ENCODE measurements around the gene TMEM171. TPM values are rescaled to one million over a fixed set of nuclear protein-coding genes. Genes with fewer than 3 reads are reported as not detected.

Gene TMEM171
- total and polyA plus RNA-seq, 2 experiments from 2014 or later: 1.9 to 2.9 TPM

DNA sequence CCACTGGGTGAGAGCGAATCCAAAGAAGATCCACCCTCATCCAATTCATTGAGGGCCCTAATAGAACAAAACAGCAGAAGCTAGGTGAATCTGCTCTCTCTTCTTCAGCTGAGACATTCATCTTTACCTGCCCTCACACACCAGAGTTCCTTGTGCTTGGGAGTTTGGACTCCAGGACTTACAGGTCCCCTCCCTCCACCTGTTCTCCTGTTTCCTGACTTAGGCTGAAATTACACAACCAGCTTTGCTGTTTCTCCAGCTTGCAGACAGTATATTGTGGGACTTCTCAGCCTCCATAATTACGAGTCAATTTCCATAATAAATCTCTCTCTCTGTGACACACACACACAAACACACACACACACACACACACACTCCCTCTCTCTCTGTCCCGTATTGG lies 19.1 kb downstream of the TMEM171 start (continued):
- TF ChIP-seq, protein P1, sequence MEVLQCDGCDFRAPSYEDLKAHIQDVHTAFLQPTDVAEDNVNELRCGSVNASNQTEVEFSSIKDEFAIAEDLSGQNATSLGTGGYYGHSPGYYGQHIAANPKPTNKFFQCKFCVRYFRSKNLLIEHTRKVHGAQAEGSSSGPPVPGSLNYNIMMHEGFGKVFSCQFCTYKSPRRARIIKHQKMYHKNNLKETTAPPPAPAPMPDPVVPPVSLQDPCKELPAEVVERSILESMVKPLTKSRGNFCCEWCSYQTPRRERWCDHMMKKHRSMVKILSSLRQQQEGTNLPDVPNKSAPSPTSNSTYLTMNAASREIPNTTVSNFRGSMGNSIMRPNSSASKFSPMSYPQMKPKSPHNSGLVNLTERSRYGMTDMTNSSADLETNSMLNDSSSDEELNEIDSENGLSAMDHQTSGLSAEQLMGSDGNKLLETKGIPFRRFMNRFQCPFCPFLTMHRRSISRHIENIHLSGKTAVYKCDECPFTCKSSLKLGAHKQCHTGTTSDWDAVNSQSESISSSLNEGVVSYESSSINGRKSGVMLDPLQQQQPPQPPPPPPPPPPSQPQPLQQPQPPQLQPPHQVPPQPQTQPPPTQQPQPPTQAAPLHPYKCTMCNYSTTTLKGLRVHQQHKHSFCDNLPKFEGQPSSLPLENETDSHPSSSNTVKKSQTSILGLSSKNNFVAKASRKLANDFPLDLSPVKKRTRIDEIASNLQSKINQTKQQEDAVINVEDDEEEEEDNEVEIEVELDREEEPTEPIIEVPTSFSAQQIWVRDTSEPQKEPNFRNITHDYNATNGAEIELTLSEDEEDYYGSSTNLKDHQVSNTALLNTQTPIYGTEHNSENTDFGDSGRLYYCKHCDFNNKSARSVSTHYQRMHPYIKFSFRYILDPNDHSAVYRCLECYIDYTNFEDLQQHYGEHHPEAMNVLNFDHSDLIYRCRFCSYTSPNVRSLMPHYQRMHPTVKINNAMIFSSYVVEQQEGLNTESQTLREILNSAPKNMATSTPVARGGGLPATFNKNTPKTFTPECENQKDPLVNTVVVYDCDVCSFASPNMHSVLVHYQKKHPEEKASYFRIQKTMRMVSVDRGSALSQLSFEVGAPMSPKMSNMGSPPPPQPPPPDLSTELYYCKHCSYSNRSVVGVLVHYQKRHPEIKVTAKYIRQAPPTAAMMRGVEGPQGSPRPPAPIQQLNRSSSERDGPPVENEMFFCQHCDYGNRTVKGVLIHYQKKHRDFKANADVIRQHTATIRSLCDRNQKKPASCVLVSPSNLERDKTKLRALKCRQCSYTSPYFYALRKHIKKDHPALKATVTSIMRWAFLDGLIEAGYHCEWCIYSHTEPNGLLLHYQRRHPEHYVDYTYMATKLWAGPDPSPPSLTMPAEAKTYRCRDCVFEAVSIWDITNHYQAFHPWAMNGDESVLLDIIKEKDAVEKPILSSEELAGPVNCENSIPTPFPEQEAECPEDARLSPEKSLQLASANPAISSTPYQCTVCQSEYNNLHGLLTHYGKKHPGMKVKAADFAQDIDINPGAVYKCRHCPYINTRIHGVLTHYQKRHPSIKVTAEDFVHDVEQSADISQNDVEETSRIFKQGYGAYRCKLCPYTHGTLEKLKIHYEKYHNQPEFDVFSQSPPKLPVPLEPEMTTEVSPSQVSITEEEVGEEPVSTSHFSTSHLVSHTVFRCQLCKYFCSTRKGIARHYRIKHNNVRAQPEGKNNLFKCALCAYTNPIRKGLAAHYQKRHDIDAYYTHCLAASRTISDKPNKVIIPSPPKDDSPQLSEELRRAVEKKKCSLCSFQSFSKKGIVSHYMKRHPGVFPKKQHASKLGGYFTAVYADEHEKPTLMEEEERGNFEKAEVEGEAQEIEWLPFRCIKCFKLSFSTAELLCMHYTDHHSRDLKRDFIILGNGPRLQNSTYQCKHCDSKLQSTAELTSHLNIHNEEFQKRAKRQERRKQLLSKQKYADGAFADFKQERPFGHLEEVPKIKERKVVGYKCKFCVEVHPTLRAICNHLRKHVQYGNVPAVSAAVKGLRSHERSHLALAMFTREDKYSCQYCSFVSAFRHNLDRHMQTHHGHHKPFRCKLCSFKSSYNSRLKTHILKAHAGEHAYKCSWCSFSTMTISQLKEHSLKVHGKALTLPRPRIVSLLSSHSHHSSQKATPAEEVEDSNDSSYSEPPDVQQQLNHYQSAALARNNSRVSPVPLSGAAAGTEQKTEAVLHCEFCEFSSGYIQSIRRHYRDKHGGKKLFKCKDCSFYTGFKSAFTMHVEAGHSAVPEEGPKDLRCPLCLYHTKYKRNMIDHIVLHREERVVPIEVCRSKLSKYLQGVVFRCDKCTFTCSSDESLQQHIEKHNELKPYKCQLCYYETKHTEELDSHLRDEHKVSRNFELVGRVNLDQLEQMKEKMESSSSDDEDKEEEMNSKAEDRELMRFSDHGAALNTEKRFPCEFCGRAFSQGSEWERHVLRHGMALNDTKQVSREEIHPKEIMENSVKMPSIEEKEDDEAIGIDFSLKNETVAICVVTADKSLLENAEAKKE (CRISPR knock-in tag; IDR thresholded peaks at IDR 0.05): no peak
- no peak for TF ChIP-seq EZH2 (IDR thresholded peaks at IDR 0.05; ENCODE audit: low read depth, unreplicated experiment)
- no peak for TF ChIP-seq STAT1 (IDR thresholded peaks at IDR 0.05; ENCODE audit: unreplicated experiment)

GRCh38 chr5:73140801-73141200 lies 20.4 kb downstream of the TMEM171 start:
- no peak overlapping the region for H3K4me3 Mint-ChIP-seq
- H3F3A ChIP-seq (replicated peaks; ENCODE audit: low read depth): no peaks in the 10 kb centered on the region
- no peak for ATAC-seq
- H3K36me3 ChIP-seq (ENCODE audit: insufficient read depth): no peaks in the 10 kb centered on the region
- H3K27me3 ChIP-seq (ENCODE audit: insufficient read depth): no peaks in the 10 kb centered on the region
- H3K4me2 ChIP-seq: no peak overlapping the region
- H3K4me1 ChIP-seq (ENCODE audit: insufficient read depth): no peaks in the 10 kb centered on the region
- H3K79me2 ChIP-seq (replicated peaks; ENCODE audit: insufficient read depth): no peaks in the 10 kb centered on the region
- no peaks in the 10 kb centered on the region for H4K20me1 ChIP-seq (replicated peaks; ENCODE audit: insufficient read depth)
- peaks cover 9% of the 10 kb centered on the region for H3K4me1 Mint-ChIP-seq
- H3K4me3 ChIP-seq: no peak overlapping the region
- H3K9me2 ChIP-seq (ENCODE audit: insufficient read depth): peaks cover 6% of the 10 kb centered on the region; the same call in 1 of the 2 replicates
- no peak overlapping the region for H3K27ac Mint-ChIP-seq
- DNase-seq (ENCODE audit: low spot score): no peak
- H2AFZ ChIP-seq: no peak overlapping the region
- peaks cover 12% of the 10 kb centered on the region for H3K27me3 Mint-ChIP-seq (ENCODE audit: insufficient read depth, low read depth, poor library complexity)
- no peak overlapping the region for H3K27ac ChIP-seq (ENCODE audit: low read depth)
- no peaks in the 10 kb centered on the region for H3K36me3 Mint-ChIP-seq (ENCODE audit: low read depth)
- no peaks in the 10 kb centered on the region for H3K9me3 Mint-ChIP-seq
- TF ChIP-seq ZNF331 (CRISPR knock-in tag; IDR thresholded peaks at IDR 0.05; ENCODE audit: low read depth) (no peak), EZH2 (IDR thresholded peaks at IDR 0.05; ENCODE audit: low read depth, unreplicated experiment) (no peak), POLR2AphosphoS5 (IDR thresholded peaks at IDR 0.05; ENCODE audit: low read depth) (no peak), JUNB (IDR thresholded peaks at IDR 0.05; ENCODE audit: unreplicated experiment) (no peak), REST (IDR thresholded peaks at IDR 0.05; ENCODE audit: unreplicated experiment) (no peak), CREB1 (CRISPR knock-in tag; IDR thresholded peaks at IDR 0.05; ENCODE audit: low read depth) (no peak), ETS1 (IDR thresholded peaks at IDR 0.05) (no peak)
